BJ (cell line): Measurements from ENCODE around the gene PHYH. TPM values are rescaled to one million over a fixed set of nuclear protein-coding genes. Genes with fewer than 3 reads are reported as not detected.

ENCODE experiments used
- CTCF ChIA-PET: fragments of 350-600 bp; formaldehyde crosslinking; extraction: SDS; loops from one replicate; lab custom pipeline; 2021; ENCODE audit warnings: antibody characterized with exemption, inconsistent platforms; lab: Yijun Ruan, JAX
- POLR2A ChIA-PET: fragments of 300-600 bp; sonication (Branson Sonifier 250); formaldehyde crosslinking; extraction: SDS; loops from one replicate; lab custom pipeline; 2021; ENCODE audit warnings: antibody characterized with exemption; lab: Charles Lee
- DNase-seq: peaks from one replicate; pipeline ENCODE4 v3.0.0-alpha.2; 2011; ENCODE audit warnings: low read depth
- H3K27me3 ChIP-seq: 2 replicates; pipeline ENCODE4 v1.6.0; 2011; ENCODE audit warnings: low read length; ENCODE audit not compliant: control insufficient read depth, insufficient read depth
- H3K36me3 ChIP-seq: 2 replicates; pipeline ENCODE4 v1.5.1; 2011; ENCODE audit warnings: low read length; ENCODE audit not compliant: control insufficient read depth, insufficient read depth
- H3K4me3 ChIP-seq: 2 replicates; pipeline ENCODE4 v1.5.1; 2011; ENCODE audit warnings: low read depth, mild to moderate bottlenecking, control low read depth, low read length
- CTCF ChIP-seq: IDR thresholded peaks from 2 replicates; pipeline ENCODE4 v1.5.1; 2011; ENCODE audit warnings: low read depth, mild to moderate bottlenecking, control low read depth, inconsistent platforms, low read length, moderate library complexity; ENCODE audit not compliant: insufficient read depth
- polyA plus RNA-seq: library from polyadenylated mRNA; depleted of rRNA; stranded (reverse); fragments of >200 nt; gene quantifications from 2 replicates; pipeline ENCODE4 v1.2.3, GENCODE V29; 2011

Gene PHYH
- polyA plus RNA-seq, 1 experiment = 7.1 TPM

DNA sequence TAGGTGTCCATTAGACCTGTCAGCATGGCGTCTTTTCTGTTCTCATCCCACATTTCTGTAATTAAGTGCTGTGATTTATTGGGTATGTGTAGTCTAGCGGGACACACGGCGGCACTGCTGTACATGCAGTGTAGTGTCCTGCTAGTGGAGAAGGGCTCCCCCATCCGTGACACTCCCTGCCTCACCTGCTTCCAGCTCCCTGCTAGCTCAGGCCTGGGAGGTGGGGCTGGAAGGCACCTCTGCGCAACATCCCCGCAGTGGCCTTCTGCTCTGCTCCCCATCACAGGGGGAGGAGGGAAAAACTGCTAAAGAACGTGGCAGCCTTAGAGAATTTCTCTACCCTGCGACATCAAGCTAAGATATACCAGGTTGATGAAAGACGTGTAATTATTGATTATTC, 28.7 kb upstream of the PHYH start:
- CTCF ChIA-PET = interaction anchor here (1.4 to 1.9 kb wide), 2 partner anchors 11 to 26 kb away, joined by 3 to 5 read pairs; no protein-coding TSS in a partner anchor
- Histone ChIP-seq H3K27me3 (no peaks in the 10 kb centered on the region), H3K4me3 (no peak overlapping the region), H3K36me3 (peaks cover 10% of the 10 kb centered on the region)
- TF ChIP-seq CTCF = no peak
- POLR2A ChIA-PET = no interaction called here
- DNase-seq = no peak

GRCh38 chr10:13328126-13328525, 28.3 kb upstream of the PHYH start:
- POLR2A ChIA-PET = no interaction called here
- no peaks in the 10 kb centered on the region for H3K27me3 ChIP-seq
- CTCF ChIA-PET = interaction anchor here (0.7 to 1.4 kb wide), 3 partner anchors 10 to 167 kb away, joined by 3 read pairs; partner anchors contain the start of gene MCM10
- DNase-seq = no peak
- no peak overlapping the region for H3K4me3 ChIP-seq
- H3K36me3 ChIP-seq = peaks cover 10% of the 10 kb centered on the region
- TF ChIP-seq CTCF = no peak

DNA sequence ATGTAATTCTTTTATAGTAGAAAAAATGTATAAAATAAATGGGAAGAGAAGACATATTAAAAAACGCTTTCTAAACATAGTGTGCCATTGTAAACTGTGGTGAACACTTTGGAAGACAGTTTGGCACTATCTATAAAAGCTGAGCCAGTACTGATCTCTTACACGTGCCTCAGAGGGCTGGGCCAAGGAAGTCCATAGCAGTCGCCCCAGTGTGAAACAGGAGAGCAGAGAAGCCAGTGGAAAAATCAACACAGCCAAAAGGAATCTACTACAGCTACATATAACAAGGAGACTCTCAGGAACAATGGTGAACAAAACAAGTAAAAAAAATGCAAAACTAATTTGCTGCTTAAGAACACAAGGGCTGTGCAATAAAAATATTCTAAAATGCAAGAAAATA, 27.7 kb upstream of the PHYH start:
- peaks cover 12% of the 10 kb centered on the region for H3K36me3 ChIP-seq
- CTCF ChIA-PET = interaction anchor here (0.7 to 1.4 kb wide), 3 partner anchors 10 to 166 kb away, joined by 3 read pairs; partner anchors contain the start of gene MCM10
- POLR2A ChIA-PET = no interaction called here
- H3K27me3 ChIP-seq = no peaks in the 10 kb centered on the region
- no peak overlapping the region for H3K4me3 ChIP-seq
- no peak for TF ChIP-seq CTCF
- no peak for DNase-seq

- H3K4me3 ChIP-seq = no peak overlapping the region
- ChIA-PET POLR2A (no interaction called here), CTCF (no interaction called here)
- DNase-seq = no peak
- no peaks in the 10 kb centered on the region for H3K27me3 ChIP-seq
- TF ChIP-seq CTCF = no peak
- H3K36me3 ChIP-seq = peaks cover 10% of the 10 kb centered on the region
Observed at GRCh38 chr10:13322615-13323148, 22.8 kb upstream of the PHYH start.

DNA sequence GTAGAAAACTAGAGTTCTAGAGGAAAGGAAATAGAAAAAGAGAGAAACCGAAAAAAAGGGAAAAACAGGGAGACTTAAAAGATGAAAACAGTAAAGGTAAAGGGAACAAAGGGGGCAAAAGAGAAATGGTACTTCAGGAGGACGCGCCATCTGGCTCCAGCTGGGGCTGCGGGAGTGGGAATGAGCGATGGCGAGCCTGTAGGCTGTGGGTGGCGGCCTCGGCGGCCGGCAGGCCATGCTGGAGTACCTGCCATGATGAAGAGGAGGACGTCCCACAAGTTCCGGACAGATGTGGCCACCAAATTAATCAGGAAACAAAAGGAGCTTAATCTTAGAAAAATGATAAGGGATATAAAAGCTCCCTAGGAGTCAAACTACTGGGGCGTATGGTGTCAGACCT, 21.7 kb upstream of the PHYH start:
- POLR2A ChIA-PET = no interaction called here
- CTCF ChIA-PET = no interaction called here
- no peak for DNase-seq

More for the DNA sequence above, 21.7 kb upstream of the PHYH start:
- H3K4me3 ChIP-seq = no peak overlapping the region
- H3K27me3 ChIP-seq = no peaks in the 10 kb centered on the region
- H3K36me3 ChIP-seq = peaks cover 10% of the 10 kb centered on the region
- no peak for TF ChIP-seq CTCF
